Breast epithelium (tissue), 3 donors: ENCODE results near the gene OR2H1.

Source experiments
- POLR2AphosphoS5 ChIP-seq, 3 donors: sonication (generic); formaldehyde crosslinking; IDR thresholded peaks; one replicate each; pipeline ENCODE4 v1.6.1; 2017; ENCODE audit warnings: antibody characterized with exemption in 3 of 3
- TF ChIP-seq, protein P1 (sequence below), 3 donors: fragments of 450-650 bp; IDR thresholded peaks; one replicate each; pipeline ENCODE4 v1.5.1; 2016 to 2017; ENCODE audit warnings: antibody characterized with exemption in 3 of 3, mild to moderate bottlenecking in 3 of 3, moderate library complexity in 3 of 3

DNA sequence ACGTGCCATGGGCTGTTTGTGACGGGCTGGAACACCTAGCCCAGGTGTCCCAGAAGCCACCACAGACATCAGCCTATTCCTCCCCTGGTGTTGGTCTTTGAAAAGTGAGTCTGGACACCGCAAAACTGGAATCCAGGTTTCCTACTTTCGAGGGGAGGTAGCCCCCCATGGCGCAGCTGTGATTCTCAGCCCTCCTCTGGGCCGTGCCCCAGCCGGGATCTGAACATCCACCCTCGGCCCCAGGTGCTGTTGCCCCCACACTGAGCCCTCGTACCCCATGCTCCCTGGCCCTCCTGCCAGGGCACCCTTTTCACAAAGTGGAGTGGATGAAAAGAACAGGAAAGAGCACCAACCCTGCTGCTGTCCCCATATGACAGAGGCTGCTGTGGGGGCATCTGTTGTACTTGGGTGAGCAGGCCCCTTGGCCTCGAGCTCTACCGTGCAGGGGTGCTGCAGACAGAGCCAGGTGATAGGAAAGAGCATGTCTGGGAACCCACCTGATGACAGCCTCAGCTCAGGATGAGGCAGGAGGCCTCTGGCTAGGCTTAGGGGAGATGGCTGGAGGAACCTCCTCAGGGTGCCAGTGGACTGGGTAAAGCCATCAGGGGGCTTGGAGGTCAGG, 49.6 kb downstream of the OR2H1 start:
- TF ChIP-seq, protein P1, sequence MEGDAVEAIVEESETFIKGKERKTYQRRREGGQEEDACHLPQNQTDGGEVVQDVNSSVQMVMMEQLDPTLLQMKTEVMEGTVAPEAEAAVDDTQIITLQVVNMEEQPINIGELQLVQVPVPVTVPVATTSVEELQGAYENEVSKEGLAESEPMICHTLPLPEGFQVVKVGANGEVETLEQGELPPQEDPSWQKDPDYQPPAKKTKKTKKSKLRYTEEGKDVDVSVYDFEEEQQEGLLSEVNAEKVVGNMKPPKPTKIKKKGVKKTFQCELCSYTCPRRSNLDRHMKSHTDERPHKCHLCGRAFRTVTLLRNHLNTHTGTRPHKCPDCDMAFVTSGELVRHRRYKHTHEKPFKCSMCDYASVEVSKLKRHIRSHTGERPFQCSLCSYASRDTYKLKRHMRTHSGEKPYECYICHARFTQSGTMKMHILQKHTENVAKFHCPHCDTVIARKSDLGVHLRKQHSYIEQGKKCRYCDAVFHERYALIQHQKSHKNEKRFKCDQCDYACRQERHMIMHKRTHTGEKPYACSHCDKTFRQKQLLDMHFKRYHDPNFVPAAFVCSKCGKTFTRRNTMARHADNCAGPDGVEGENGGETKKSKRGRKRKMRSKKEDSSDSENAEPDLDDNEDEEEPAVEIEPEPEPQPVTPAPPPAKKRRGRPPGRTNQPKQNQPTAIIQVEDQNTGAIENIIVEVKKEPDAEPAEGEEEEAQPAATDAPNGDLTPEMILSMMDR (IDR thresholded peaks at IDR 0.05) = no peak
- TF ChIP-seq POLR2AphosphoS5 (IDR thresholded peaks at IDR 0.05) = no peak
